ENCODE data around the gene ARF4. TPM values are rescaled to one million over a fixed set of nuclear protein-coding genes. Genes with fewer than 3 reads are reported as not detected.
"Not testable (repeated sequence)": the region's sequence is repeated elsewhere in the genome, so short reads cannot be mapped to it uniquely, and the experiment has no call there.

The ARF4 gene
- total RNA-seq, 4 donors from 2014 or later = 53.7 to 96.9 (median 83.9) TPM

DNA sequence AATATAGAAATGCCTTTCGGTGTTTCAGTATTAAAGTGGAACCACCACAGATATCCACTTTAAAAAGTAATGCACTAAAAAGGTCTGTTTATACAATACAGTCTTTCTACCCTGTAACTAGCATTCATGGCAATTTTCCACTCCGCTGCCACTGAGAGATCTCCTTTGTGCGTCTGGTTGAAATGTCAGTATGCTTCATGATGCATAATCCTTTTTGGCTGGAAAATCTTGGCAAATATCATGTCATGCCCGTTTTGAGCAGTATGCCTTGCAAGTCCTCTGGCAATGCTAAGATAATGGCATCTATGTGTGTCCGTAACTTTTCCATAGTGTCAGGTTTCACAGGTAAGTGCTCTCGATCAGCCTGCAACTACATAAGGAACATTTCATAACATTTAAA lies 30.8 kb upstream of the ARF4 start:
- Histone ChIP-seq H3K4me3 (no peak overlapping the region), H3K27me3 (no peaks in the 10 kb centered on the region), H3K36me3 (peaks cover 0 to 94% (median 17%) of the 10 kb centered on the region in 3 donors), H3K4me1 (no peaks in the 10 kb centered on the region), H3K27ac (peak overlapping the region in 2 of 4 donors; percentile 40 to 54), H3K9me3 (no peaks in the 10 kb centered on the region)
- peak in 1 of 2 donors; percentile 35 for TF ChIP-seq EP300 (IDR thresholded peaks at IDR 0.05)
- TF ChIP-seq, protein P1, sequence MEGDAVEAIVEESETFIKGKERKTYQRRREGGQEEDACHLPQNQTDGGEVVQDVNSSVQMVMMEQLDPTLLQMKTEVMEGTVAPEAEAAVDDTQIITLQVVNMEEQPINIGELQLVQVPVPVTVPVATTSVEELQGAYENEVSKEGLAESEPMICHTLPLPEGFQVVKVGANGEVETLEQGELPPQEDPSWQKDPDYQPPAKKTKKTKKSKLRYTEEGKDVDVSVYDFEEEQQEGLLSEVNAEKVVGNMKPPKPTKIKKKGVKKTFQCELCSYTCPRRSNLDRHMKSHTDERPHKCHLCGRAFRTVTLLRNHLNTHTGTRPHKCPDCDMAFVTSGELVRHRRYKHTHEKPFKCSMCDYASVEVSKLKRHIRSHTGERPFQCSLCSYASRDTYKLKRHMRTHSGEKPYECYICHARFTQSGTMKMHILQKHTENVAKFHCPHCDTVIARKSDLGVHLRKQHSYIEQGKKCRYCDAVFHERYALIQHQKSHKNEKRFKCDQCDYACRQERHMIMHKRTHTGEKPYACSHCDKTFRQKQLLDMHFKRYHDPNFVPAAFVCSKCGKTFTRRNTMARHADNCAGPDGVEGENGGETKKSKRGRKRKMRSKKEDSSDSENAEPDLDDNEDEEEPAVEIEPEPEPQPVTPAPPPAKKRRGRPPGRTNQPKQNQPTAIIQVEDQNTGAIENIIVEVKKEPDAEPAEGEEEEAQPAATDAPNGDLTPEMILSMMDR (IDR thresholded peaks at IDR 0.05) = no peak
- WGBS, 2 donors = 50 to 54% methylated on average over 6 of the region's 6 CpGs
- no peak for DNase-seq (ENCODE audit: low spot score in 2 of 2)

GRCh38 chr3:57624801-57625200 lies 27.7 kb upstream of the ARF4 start:
- 92 to 94% methylated on average over 3 of the region's 3 CpGs for WGBS, 2 donors
- Histone ChIP-seq H3K9me3 (no peaks in the 10 kb centered on the region), H3K36me3 (peaks cover 0 to 84% (median 7%) of the 10 kb centered on the region in 3 donors), H3K4me3 (no peak overlapping the region), H3K27ac (no peak overlapping the region), H3K27me3 (no peaks in the 10 kb centered on the region), H3K4me1 (no peaks in the 10 kb centered on the region)
- DNase-seq (ENCODE audit: low spot score in 2 of 2) = no peak
- TF ChIP-seq POLR2A (IDR thresholded peaks at IDR 0.05) = no peak
- TF ChIP-seq EP300 (IDR thresholded peaks at IDR 0.05) = no peak
- TF ChIP-seq, protein P1 (IDR thresholded peaks at IDR 0.05) = no peak

DNA sequence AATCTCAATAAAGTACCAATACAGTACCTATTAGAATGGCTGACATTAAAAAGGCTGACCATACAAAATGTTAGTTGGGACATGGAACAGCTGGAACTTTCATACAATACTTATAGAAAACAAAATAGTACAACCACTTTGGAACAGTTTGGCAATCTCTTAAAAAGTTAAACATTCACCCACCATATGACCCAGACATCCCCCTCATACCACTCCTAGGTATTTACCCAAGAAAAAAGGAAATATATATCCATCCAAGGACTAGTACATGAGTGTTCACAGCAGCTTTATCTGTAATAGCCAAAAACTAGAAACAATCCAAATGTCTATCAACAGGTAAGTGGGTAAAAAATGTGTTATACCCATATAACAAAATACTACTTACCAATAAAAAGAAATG lies 25.2 kb upstream of the ARF4 start:
- no peak overlapping the region for H3K27ac ChIP-seq
- peaks cover 0 to 79% (median 0%) of the 10 kb centered on the region in 3 donors for H3K36me3 ChIP-seq
- no peak overlapping the region for H3K4me3 ChIP-seq
- no peaks in the 10 kb centered on the region for H3K27me3 ChIP-seq
- H3K9me3 ChIP-seq = no peaks in the 10 kb centered on the region
- TF ChIP-seq, protein P1 (IDR thresholded peaks at IDR 0.05) = no peak
- TF ChIP-seq EP300 (IDR thresholded peaks at IDR 0.05) (no peak), POLR2A (IDR thresholded peaks at IDR 0.05) (no peak)
- no peaks in the 10 kb centered on the region for H3K4me1 ChIP-seq
- DNase-seq (ENCODE audit: low spot score in 2 of 2) = no peak

DNA sequence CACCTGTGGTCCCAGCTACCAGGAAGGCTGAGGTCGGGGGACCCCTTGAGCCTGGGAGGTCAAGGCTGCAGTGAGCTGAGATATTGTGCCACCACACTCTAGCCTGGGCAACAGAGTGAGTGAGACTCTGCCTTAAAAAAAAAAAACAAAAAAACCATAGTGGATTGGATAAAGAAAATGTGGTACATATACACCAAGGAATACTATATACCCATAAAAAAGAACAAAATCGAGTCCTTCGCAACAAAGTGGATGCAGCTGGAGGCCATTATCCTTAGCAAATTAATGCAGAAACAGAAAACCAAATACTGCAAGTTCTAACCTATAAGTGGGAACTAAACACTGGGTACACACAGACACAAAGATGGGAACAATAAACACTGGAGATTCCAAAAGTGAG lies 20.6 kb upstream of the ARF4 start:
- no peak for DNase-seq (ENCODE audit: low spot score in 2 of 2)
- Histone ChIP-seq H3K36me3 (peaks cover 0 to 44% (median 0%) of the 10 kb centered on the region in 3 donors), H3K4me1 (no peaks in the 10 kb centered on the region), H3K4me3 (no peak overlapping the region), H3K9me3 (no peaks in the 10 kb centered on the region), H3K27me3 (no peaks in the 10 kb centered on the region), H3K27ac (no peak overlapping the region)
- TF ChIP-seq EP300 (IDR thresholded peaks at IDR 0.05) (no peak), POLR2A (IDR thresholded peaks at IDR 0.05) (no peak)
- TF ChIP-seq, protein P1 (IDR thresholded peaks at IDR 0.05) = no peak
- 96 to 98% methylated on average over 3 of the region's 3 CpGs for WGBS, 2 donors

DNA sequence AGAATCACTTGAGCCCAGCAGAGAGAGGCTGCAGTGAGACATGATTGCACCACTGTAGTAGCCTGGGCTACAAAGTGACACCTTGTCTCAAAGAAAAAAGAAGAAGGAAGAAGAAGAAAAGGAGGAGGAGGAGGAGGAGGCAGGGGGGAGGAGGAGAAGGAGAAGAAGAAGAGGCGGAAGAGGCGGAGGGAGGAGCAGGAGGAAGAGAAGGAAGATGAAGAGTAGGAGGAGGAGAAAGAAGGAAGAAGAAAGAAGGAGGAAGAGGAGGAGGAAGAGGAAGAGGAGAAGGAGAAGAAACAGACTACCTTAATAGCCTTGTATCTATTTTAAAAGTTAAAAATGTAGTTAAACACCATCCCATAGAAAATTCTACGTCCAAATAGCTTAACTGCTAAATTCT lies 19.1 kb upstream of the ARF4 start:
- no peaks in the 10 kb centered on the region for H3K27me3 ChIP-seq
- WGBS, 2 donors = 68 to 87% methylated on average over 3 of the region's 3 CpGs
- DNase-seq (ENCODE audit: low spot score in 2 of 2) = no peak
- peaks cover 0 to 39% (median 0%) of the 10 kb centered on the region in 3 donors for H3K36me3 ChIP-seq
- H3K4me3 ChIP-seq = no peak overlapping the region
- no peak overlapping the region for H3K27ac ChIP-seq
- H3K9me3 ChIP-seq = no peaks in the 10 kb centered on the region
- H3K4me1 ChIP-seq = no peaks in the 10 kb centered on the region
- TF ChIP-seq EP300 (IDR thresholded peaks at IDR 0.05) (no peak), POLR2A (IDR thresholded peaks at IDR 0.05) (no peak)
- TF ChIP-seq, protein P1 (IDR thresholded peaks at IDR 0.05) = no peak

- Histone ChIP-seq H3K36me3 (peaks cover 0 to 27% (median 0%) of the 10 kb centered on the region in 3 donors), H3K9me3 (peaks cover 0 to 12% (median 0%) of the 10 kb centered on the region in 4 donors)
- not testable (repeated sequence) for H3K27ac ChIP-seq; DNase-seq (ENCODE audit: low spot score in 2 of 2); H3K4me3 ChIP-seq; H3K4me1 ChIP-seq; H3K27me3 ChIP-seq
- WGBS, 2 donors = 97 to 98% methylated on average over 5 of the region's 5 CpGs
Measured at GRCh38 chr3:57611870-57612269, 14.7 kb upstream of the ARF4 start.
